Fibroblast of the aortic adventitia (primary cell): ENCODE measurements around the gene MICU1. TPM values are rescaled to one million over a fixed set of nuclear protein-coding genes. Genes with fewer than 3 reads are reported as not detected.
"Not testable (repeated sequence)": the region's sequence is repeated elsewhere in the genome, so short reads cannot be mapped to it uniquely, and the experiment has no call there.

Source experiments
- DNase-seq: peaks from one replicate; pipeline ENCODE4 v3.0.0-alpha.2; 2010; ENCODE audit warnings: low read depth
- H3K4me3 ChIP-seq: 2 replicates; pipeline ENCODE4 v1.5.1; 2011; ENCODE audit warnings: low read depth, mild to moderate bottlenecking, control low read depth, low read length, moderate library complexity
- total RNA-seq: library from RNA; depleted of rRNA; stranded (reverse); fragments of >200 nt; gene quantifications from 2 replicates; pipeline ENCODE4 v1.2.3, GENCODE V29; 2012; ENCODE audit warnings: low replicate concordance
- TF ChIP-seq, protein P1 (sequence below): IDR thresholded peaks from 2 replicates; pipeline ENCODE4 v1.5.1; 2011; ENCODE audit warnings: mild to moderate bottlenecking, low read length, control low read depth, inconsistent platforms; ENCODE audit not compliant: insufficient read depth

Gene MICU1
- total RNA-seq, 1 donor, result 58.3 TPM

DNA sequence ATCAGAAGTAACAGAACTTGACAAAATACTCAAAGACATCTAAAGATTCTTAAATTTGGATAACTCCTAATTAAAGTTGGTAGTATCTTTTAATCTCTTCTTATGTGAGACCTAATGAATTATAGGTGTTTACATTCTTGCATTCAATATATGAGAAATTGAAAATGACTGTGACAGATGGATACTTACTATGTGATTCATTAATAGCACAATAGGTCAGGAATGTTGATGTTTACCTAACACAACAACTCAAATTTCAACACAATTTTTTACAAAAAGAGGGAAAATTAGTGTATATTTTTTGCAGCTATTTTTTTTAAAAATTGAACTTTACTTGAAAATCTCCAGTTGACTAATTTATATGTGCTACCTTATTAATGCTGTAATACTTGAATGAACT lies 34.3 kb upstream of the MICU1 start:
- DNase-seq, result no peak

DNA sequence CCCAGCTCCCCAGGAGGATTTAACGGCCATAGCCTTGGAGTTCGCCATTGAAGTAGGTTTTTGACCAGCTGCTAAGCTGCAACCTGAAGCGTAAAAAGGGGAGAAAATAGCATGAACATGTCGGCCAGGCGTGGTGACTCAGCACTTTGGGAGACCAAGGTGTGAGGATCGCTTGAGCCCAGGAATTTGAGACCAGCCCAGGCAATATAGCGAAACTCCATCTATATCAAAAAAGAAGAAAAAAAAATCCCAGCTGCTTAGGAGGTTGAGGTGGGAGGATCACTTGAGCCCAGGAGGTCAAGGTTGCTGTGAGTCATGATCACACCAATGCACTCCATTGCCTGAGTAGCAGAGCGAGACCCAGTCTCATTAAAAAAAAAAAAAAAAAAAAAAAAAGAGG lies 33.8 kb upstream of the MICU1 start:
- no peak overlapping the region for H3K4me3 ChIP-seq
- no peak for DNase-seq
- TF ChIP-seq, protein P1, sequence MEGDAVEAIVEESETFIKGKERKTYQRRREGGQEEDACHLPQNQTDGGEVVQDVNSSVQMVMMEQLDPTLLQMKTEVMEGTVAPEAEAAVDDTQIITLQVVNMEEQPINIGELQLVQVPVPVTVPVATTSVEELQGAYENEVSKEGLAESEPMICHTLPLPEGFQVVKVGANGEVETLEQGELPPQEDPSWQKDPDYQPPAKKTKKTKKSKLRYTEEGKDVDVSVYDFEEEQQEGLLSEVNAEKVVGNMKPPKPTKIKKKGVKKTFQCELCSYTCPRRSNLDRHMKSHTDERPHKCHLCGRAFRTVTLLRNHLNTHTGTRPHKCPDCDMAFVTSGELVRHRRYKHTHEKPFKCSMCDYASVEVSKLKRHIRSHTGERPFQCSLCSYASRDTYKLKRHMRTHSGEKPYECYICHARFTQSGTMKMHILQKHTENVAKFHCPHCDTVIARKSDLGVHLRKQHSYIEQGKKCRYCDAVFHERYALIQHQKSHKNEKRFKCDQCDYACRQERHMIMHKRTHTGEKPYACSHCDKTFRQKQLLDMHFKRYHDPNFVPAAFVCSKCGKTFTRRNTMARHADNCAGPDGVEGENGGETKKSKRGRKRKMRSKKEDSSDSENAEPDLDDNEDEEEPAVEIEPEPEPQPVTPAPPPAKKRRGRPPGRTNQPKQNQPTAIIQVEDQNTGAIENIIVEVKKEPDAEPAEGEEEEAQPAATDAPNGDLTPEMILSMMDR, result no peak

More for the DNA sequence above, 34.3 kb upstream of the MICU1 start:
- no peak overlapping the region for H3K4me3 ChIP-seq
- TF ChIP-seq, protein P1, result no peak

DNA sequence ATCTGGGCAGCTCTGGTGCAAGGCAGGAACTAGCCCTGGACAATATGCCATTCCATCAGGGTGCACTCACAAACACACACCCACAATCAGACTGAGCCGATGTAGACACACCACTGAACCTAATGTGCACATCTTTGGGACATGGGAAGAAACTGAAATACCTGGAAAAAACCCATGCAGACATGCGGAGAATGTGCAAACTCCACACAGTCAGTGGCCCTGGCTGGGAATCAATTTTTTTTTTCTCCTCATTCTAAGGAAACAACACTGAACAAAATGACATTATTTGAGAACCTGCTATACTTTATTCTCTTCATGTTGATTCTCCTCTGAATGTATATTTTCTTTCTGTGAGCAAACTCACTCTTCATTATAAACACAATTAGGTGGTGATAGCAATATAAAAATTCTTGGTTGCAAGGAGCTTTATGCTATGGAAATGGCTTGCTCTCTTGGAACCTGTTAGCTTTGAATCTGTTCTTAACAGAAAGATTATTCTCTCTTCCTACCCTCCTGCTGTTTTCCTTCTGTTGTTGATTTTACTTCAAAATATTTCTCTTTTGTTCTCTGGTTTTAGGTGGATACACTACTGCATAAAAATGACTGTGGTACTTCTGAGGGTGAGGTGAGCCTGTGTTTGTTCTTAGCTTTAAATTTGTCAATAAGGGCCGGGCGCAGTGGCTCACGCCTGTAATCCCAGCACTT lies 33.0 kb upstream of the MICU1 start:
- TF ChIP-seq, protein P1, result no peak
- DNase-seq, result no peak
- no peak overlapping the region for H3K4me3 ChIP-seq

DNA sequence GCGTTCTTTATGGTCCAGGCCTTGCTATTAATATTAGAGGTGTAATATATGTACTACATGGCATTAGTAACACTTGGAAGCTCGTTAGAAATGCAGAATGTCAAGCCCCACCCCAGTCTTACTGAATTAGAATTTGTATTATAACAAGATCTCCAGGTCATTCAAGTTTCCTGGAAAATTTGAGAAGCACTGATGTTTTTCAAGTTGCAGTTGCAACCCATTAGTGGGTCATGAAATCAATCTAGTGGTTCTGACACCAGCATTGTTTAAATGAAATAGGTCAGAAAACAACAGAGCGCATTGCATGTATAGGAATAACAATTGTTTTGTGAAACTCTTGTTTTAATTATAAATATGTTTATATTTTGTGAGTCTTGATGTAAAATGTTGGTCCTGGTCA lies 28.8 kb upstream of the MICU1 start:
- no peak for DNase-seq
- no peak overlapping the region for H3K4me3 ChIP-seq
- TF ChIP-seq, protein P1, result no peak

DNA sequence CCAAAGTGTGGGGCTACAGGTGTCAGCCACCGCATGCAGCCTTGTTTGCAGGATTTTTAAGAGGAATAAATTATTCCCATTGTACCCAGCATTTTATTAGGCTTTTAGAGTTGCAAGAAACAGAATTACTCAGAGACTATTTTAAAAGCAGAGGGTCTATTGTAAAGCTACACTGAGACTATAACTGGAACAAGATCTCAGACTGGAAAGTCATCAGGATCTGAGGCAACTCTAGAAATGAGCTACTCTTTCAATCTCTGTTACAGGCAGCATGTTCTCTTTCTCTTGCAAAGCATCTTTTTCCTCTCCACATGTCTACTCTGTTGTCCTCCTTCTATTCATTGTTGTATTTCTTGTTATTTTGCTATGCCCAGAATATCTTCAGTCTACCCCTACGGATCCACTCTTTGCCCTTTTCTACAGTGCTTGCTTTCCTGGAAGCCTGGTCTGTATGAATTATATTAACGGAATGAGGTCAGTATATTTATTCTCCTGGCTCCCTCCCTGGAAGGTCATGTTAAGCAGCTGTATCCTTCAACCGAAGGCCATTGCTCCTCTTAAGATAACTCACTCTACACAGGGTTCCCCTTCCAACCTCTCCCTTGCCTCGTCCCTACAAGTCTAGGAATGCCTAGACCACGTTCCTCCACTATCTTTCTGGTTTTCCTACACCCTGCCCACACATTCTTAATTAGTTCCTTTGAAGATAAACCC lies 27.7 kb upstream of the MICU1 start:
- no peak overlapping the region for H3K4me3 ChIP-seq
- no peak for DNase-seq

DNA sequence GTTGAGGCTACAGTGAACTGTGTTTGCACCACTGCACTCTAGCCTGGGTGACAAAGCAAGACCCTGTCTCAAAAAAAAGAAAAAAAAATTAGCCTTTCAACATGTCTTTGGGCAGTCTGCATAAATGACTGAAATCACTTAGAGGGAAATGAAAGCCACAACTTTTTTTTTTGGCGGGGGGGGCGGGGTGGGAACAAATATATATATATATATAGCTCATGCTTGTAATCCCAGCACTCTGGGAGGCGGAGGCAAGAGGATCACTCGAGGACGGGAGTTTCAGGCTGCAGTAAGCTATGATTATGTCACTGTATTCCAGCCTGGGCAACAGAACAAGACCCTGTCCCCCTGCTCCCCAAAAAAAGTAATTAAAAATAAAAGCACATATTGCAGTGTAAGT lies 23.4 kb upstream of the MICU1 start:
- no peak for DNase-seq
- TF ChIP-seq, protein P1, result no peak
- no peak overlapping the region for H3K4me3 ChIP-seq

More for the DNA sequence above, 27.7 kb upstream of the MICU1 start:
- TF ChIP-seq, protein P1, result no peak

DNA sequence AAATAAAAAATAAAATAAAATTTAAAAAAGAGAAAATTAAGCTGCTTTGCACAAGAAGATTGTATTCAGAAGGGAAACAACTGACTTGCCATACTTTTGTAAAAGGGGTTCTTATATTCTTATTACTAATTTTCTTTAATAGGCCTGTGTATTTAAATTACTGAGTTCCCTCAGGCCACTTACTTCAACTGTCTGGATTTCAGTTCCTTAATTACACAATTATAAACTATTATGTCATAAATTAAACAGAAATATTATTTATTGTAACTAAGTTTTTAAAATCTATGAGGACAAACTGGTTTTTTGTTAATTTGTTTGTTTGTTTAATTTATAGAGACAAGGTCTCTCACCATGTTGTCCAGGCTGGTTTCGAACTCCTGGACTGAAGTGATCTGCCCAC lies 22.4 kb upstream of the MICU1 start:
- TF ChIP-seq, protein P1, result no peak
- no peak overlapping the region for H3K4me3 ChIP-seq
- no peak for DNase-seq

DNA sequence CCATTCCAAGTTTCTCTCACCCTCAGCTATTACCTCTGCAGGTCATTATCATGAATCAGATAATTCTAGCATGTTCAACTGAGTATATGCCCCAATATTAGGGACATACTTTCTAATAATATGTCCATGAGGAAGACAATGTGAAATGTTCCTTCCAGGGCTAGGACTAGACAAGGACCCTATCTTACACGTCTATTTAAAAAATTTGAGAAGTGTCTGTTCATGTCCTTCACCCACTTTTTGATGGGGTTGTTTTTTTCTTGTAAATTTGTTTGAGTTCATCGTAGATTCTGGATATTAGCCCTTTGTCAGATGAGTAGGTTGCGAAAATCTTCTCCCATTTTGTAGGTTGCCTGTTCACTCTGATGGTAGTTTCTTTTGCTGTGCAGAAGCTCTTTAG lies 21.1 kb upstream of the MICU1 start:
- H3K4me3 ChIP-seq, DNase-seq: not testable (repeated sequence)
